Cerebellar cortex (tissue), 1 donor: ENCODE results near the gene PSMD12.
A peak's percentile ranks its signal among the peaks of the same experiment; 100 is the strongest.

Source experiments
- DNase-seq: peaks from one replicate; pipeline ENCODE4 v3.0.0-alpha.2; 2015; ENCODE audit warnings: low spot score

Gene PSMD12

DNA sequence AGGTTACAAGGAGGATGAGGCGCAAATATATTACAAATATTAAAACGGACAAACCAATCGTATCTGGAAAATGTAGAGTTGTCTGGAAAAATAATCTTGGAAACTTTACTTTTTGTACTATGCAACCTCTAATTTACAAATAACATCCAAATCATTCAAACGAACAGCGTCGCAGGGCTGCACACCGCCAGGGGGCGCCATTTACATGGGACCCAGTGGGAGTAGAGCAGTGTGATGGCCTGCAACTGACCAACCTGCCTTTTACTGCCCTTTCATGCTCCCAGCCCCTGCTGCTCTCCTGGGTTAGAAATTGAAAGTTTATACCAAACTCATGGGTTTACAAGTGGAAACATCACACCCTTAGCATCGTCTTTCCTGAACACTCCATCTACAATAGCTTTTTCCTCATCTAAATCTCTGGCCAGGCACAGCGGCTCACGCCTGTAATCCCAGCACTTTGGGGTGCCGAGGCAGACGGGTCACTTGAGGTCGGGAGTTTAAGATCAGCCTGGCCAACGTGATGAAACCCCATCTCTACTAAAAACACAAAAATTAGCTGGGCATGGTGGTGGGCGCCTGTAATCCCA is 20.7 kb upstream of the PSMD12 start:
- DNase-seq, result peak; percentile 48

DNA sequence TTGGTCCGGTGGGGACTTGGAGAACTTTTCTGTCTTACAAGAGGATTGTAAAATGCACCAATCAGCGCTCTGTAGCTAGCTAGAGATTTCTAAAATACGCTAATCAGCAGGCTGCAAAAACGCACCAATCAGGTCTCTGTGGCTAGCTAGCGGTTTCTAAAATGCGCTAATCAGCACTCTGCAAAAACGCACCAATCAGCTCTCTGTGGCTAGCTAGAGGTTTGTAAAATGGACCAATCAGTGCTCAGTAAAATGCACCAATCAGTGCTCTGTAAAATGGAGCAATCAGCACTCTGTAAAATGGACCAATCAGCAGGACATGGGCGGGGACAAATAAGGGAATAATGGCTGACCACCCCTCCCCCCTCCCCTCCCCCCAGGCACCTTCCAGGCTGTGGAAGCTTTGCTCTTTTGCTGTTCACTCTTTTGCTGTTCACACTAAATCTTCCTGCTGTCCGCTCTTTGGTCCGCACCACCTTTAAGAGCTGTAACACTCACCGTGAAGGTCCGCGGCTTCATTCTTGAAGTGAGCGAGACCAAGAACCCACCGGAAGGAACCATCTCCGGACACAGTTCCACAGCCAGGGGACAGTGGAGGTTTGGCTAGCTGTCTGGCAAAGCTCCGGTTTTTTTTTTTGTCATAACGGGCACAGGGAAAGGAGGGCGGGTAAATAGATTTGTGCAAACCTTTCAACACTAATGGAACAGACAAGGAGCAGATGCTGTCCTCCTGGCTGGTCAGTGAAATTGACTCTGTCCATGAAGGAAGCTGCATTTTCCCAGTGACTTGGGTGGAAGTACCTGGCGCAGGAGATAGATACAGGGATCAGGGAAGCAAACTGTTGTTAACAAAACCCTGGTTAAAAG is 19.0 kb upstream of the PSMD12 start:
- DNase-seq, result no peak

DNA sequence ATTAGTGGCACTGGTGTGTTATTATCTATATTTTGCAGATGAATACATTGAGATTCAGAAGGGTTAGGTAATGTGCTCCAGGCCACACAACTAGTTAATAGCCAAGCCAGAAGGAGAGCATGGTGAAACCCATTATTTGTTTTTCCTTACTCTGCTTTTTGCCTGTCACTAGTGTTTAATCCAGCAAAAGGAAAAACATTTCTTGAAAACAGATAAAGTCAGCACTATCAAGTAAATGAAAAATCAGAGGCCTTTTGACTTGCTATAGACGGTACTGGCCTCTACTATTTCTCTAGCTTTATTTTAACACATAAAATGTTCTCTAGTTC is 15.5 kb upstream of the PSMD12 start:
- DNase-seq, result no peak

DNA sequence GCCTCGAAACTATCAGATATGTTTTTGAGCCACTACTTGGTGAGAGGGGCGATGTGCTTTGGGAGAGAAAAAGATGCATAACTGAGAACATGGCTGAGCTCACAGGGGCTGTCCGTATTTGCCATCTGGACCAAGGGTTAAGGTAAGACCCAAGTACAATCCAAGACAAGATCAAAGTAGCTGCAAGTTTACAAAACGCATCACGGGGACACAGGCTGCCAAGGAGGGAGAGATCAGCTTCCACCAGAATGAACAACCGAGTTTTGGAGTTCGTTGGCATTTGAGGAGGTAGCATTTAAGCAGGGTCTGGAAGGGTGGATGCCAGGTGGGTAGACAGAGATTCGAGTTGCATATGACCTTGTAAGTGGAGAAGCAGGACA is 12.9 kb upstream of the PSMD12 start:
- no peak for DNase-seq

DNA sequence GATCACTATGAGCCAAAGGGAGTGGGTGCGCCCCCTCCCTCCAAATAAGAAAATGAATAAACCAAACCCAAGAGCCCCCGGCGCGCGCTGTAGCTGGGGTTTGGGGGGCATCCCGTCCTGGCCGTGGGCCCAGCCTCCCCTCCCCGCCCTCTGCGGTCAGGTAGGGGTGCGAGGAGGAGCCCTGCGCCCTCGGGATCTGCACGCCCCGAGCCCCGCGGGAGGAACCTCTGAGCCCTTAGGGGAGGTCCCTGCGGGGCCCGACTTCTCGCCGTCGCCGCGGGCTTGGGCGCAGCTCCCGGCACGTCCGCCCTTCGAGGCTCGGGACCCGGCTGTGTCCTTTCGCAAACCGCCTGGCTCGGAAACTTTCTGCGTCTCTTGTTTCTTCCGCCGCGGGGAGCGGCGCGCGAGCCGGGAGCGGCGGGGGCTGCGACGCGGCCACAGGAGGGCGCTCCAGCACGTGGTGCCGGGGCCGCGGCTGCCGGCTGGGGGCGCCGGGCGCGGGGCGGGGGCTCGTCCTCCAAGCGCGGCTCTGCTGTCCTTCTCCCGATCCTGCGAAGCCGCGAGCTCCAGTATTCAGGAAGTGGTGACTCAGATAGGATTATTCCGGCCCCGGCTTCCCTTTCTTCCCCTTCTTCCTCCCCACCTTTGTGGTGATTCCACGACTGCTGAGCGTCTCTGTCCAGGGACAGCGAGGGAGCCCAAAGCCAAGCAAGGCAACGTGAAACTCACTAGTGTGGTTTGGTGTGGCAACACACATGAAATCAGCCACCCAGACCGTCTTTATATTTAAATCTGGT is 12.3 kb upstream of the PSMD12 start:
- DNase-seq, result peak; percentile 58

DNA sequence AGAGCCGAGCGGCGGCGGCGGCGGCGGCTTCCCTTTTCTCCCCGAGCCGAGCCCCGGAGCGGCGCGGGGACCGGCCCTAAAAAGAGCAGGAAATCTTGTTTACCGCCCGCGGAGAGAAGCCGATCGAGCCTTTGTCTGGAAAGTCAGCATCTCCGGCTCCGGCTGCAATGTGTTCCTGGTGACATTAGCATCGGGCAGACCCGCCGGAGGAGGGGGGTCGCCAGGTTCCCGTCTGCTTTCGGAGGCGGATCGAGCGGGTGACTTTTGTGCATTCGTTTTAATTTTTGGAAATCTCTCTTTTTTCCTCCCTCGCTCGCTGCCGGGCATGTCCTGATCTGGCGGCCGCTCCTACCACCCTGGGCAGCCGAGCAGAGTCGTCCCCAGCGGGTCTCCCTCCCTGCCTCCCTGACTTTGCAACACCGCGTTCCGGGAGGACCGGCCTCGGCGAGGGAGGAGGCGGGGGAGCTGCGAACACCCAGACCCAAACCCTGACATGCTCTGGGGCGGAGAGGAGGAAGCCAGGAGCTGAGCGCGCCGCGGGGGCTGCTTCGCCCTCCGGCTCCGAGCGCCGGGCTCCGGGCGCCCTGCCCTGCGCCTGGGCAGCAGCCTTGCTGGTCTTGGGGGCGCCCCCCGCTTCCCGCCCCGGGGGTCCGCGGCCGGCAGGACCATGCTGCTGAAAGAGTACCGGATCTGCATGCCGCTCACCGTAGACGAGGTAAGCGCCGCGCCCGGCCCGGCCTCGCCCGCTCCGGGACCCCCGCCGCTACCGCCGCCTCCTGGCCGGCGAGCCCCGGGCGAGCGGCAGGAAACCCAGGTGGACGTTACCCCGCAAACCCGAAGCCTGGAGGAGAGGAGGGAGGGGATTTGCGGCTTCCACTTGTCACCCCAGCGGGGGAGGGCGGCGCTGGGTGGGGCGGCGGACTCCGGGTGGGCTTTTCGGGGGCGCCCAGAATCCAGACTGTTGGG is 11.4 kb upstream of the PSMD12 start:
- peak; percentile 47 for DNase-seq

DNA sequence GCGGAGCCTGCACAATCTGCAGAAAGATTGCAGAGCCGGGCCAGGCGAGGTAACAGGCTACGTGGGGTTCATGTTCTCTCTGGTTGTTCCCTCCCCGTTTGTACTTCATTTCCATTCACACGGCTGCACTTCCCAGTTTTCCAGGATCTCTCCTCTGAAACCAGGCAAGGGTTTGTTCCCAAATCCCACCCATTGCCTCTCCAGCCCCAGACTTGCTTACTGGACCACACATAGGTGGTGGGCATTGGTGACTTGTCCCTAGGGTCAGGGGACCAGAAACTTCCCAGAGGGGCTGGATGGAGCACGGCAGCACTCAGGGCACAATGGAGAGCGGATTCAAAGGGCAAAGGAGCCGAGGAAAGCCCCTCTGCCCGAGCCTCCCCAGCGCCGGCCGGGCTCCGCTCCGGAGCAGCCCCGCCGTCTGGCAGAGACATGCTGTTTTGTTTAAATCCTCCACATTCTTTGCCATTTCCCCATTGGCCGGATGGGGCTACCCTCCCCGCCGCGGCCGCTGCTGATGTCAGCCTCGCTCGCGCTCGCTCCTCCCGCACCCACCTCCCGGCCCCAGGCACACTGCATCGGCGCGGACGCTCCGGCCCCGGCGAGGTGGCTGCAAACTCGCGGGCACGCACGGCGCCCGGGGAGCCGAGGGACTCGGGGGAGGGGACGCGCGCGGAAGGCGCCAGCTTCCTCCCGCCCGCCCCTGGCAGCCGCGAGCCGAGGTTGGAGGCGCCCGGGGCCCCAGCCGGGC is 10.5 kb upstream of the PSMD12 start, which contains the start of gene PITPNC1:
Gene PITPNC1 (plus strand): TSS at position 545 of the 751 bp plus-strand sequence.
- DNase-seq, result peak; percentile 91

DNA sequence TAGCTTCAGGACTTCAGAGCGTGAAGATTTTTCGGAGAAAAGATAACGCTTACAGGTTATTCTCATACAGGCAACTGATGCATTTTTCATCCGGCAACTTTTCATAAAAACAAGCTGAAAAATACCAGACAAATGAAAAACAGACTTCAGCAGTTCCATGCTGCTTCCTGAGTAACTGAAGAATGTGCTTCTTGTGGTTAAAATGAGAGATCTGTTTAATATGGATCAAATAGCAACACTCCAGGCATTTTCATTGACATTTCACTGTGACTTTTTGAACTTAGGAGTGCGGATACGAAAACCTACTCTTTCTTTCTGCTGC is 10.0 kb upstream of the PSMD12 start:
- no peak for DNase-seq

DNA sequence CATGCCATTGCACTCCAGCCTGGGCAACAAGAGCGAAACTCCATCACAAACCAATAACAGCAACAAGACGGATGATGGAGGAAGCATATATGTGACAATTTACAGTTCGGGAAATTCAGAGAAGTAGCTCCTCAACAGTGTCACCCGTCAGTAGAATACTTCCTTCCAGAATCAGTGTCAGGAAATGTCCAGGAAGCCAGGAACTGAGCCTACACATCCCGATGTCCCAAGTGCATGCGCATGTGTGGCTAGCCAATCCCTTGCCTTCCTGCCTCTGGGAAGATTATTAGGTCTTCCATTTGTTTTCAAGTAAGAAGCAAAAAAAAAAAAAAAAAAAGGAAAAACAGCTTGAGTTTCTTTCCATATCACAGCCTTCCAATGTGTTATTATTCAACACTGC is 9.3 kb upstream of the PSMD12 start:
- DNase-seq, result no peak

DNA sequence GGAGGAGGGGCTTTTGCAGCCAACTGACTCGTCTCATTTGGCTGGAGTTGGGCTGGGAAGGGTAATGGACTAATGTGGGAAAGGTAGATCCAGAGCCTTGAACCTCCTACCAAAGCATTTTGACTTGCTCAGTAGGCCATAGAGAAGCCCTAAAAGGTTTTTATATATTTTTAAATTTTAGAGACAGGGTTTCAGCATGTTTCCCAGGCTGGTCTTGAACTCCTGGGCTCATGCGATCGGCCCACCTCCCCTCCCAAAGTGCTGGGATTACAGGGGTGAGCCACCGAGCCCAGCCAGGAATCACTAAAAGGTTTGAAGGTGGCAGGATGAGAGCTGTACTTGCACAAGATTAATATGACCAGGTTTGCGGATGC is 8.7 kb upstream of the PSMD12 start:
- DNase-seq, result no peak

DNA sequence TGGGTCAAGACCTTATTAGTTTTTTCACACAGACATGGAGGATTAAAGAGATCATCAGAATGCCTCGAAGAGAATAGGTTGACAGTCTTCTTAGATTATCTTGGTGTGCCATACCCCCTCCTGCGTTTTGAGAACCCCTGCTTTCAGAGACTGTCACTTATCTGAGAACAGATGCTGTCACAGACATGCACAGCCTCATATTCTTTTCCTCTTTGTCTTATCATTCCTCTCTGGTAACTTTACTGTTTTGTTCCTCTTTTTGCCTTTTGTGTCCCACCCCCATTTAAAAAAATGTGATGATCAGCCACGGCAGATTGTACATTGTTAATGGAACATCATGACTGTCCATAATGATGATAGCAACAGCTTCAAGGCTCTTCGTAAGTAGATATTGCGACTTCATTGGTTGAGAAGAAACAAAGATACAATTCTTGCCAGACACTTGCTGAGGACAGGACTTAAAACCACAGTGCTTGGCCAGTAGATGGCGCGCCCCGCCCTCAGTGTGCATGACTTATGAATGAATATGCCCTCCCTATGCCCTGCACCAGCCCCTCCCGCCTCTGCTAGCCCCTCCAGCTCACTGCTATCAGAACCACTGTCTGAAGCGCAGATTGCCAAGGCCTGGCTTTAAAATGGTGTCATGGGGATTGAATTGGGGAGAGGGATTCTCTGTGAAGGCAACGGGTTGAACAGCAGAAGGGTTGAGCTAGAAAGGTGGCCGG is 8.1 kb upstream of the PSMD12 start:
- peak; percentile 92 for DNase-seq

DNA sequence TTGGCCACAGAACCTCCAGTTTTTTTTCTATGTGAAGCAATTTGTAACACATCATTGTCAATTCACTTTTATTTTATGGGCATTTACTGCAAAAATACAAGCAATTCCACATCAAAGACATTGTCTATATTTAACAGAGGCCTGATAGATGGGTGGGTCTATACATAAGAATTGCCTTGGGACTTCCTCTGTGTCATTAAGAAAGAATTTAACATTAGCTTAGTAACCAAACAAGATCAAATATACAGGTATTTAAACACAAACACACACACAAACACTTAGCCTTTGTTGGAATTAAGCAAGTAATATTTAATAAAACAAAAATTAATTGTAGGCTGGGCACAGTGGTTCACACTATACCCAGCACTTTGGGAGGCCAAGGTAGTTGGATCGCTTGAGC is 6.4 kb upstream of the PSMD12 start:
- no peak for DNase-seq

DNA sequence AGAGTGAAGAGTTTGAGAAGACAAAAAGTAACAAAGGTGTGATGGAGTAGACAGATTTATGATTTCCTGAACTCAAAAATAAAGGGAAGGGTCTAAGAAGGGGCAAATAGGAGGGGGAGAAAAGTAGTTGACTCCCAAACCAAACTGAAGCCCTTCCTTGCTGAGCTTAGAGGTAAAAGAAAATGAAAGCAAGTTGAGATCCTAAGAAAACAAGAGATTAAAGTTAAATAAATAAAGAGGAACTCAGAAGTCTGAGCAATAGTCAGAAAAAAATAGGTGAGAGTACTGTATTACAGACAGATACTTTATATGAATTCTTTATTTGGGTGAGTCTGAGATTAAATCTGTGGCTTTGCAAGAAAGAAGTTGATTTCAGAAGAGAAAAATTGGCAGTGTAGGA is 3.3 kb upstream of the PSMD12 start:
- no peak for DNase-seq

DNA sequence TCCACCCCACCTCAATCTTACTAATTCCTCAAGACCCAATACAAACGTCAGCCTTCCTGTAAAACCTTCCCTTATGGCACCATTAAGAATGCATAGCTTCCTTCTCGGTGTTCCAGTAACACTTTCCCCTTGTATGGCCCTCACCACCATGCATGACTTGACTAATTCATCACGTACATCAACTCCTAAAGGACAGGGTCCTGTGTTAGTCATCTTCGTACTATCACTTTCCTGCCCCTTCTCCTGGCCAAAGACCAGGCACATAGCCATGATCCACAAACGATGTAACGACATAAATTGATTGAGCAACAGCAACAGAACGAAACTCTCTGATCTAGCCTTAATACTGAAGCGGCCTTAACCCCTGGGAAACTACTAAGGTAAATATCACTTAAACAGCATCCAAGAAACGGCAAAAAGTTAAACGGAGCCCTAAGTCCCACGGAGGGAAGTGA is 612 bp downstream of the PSMD12 start:
- no peak for DNase-seq

DNA sequence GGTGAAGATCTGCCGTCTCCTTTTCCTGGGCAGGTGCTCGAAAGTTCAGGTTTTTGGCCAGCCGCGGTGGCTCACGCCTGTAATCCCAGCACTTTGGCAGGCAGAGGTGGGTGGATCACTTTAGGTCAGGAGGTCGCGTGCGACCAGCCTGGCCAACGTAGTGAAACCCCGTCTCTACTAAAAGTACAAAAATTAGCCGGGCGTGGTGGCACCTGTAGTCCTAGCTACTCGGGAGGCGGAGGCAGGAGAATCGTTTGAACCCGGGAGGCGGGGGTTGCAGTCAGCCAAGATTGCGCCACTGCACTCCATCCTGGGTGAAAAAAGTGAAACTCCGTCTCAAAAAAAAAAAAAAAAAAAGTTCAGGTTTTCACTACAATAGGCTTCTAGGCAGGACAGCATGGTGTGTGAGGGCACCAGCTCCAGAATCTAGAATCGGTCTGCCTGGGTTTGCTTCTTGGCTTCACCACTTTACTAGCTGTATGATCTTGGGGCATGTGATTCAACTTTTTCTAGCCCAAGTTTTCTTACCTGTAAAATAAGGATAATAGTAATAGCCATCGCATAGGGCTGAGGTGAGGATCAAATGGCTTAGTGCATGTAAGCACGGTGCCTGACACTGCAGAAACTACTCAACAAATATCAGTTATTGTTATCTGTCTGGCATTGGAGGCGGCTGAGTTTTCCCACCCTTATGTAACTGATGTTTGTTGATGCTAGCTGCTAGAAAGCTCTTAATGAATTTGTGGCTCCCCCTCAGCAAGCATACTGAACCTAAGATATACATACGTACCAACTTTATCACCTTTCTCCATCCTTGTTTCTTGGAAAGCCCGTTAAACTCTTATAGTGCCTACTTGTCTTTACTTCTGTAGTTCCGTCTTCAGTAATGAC is 1.3 kb downstream of the PSMD12 start:
- no peak for DNase-seq

DNA sequence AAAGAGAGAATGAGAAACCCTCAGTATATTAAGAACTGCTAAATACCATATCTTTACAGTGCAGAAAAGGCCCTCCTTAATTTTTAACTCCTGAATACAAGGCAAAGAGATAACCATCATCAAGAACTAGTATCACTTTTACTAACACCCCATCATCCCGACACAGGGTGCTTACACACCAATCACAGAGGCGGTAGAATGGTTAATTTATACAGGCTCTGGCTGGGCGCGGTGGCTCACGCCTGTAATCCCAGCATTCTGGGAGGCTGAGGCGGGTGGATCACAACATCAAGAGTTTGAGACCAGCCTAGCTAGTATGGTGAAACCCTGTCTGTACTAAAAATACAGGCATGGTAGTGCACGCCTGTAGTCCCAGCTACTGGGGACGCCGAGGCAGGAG is 4.2 kb downstream of the PSMD12 start:
- no peak for DNase-seq

DNA sequence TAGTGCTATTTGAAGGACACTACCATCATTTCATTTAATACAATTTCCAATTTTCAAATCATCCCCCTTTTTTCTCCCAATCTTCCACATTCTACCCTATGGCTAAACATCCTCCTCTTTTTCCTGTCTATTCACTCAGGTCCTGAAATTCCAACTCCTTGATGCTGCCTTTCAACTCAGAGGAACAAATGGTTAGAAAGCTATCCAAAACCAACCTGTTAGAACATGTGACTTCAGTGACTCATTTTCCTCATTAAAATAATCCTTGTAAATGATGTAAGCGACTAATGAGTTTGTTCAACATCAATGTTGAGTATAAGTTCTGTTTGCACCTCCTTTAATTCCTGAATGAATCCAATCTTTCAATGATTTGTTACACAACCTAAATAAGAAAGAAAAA is 5.5 kb downstream of the PSMD12 start:
- no peak for DNase-seq

DNA sequence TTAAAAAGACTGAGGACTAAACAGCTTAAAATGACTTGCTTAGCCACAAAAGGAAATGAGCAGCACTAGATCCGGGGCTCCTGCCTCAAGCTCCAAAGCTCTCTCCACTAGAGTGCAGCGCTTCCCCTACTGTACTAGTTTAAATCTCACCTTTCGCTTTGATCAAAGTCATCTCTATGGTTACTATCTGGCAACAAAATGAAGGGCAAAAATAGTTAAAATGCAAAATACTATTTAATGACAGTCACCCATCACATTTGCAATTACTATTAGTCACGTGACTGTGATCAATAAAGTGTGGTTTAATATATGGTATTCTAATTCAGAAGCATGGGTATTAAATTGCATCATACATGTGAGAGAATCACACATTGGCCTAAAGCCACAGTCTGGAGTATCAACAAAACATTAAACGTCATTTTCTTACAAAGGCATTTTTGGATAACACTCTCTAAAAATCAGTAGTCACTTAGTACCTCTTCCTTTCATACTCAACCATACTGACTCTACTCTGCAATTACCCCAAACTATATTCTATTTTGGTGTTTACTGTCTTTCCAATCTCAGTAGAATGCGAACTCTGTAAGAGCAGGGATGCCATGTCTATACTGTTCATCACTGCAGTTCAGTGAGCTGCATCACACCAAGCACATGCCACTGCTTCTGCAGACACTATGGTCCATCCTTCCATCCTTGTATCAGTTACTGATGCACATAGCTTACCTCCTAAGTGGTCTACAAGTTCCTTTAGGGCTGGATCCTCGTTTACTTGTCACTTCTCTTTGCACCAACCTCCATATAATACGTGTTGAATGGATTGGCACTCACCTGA is 6.2 kb downstream of the PSMD12 start:
- peak; percentile 38 for DNase-seq

DNA sequence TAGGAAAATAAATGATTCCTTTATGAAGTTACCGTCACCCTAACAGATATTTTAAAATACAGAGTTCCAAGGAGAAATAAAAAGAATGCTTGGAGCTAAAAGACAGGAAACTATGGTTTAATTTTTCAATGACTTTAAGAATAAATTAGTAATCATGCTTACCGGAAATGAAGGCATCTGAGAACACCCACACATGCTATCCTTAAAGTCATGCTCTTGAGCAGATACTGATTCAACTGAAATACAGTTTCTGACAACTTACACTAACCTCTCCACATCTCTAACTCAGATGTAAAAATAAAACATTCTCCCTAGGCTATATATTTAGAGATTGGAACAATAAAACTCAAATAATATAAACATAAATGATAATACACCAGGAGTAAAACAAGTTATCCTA is 7.8 kb downstream of the PSMD12 start:
- DNase-seq, result no peak
